ENCODE measurements around the gene TMEM129.
A peak's percentile ranks its signal among the peaks of the same experiment; 100 is the strongest.

Gene TMEM129

DNA sequence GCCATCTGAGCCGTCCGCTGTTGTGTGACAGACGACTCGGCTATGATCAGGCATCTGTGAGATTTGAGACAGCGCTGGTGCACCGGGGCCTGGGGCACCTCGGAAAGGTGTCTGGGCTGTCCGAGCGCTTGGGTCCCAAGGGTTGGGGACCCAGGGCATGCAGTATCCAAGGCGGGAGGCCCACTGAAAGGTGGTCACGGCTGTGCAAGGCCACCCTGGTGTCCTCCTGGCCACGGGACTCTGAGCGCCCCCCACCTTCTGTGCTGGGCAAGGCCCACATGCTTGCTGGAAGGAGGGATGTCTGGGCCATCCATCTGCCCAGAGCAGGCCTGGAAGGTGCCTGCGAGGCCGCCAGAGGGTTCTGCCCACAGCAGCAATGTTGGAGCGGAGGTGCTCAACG lies 20.1 kb upstream of the TMEM129 start:
- no peak for DNase-seq

DNA sequence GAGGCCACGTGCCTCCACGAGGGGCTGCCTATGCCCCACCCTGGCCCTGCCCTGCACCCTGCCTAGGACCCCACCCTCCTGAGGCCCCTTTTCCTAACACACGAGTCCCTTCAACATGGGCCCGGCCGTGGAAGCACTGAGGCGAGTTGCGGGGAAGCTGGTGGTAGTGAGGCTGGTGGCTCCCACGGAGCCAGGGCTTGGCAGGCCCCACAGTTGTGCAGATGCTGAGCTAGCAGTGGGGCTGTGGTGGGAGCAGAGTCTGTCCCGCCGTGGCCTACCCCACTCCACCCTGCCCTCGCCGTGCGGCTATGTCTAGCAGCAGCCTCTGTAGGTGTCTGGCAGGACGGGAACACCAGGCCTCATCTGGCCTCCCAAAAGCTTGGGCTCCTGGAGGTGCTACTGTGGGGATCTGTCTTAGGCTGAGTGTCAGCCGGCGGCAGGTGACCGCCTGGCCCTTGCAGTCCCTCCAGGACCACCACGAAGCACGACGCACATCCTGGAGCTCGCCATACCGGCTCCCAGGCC lies 19.0 kb upstream of the TMEM129 start:
- DNase-seq: no peak

DNA sequence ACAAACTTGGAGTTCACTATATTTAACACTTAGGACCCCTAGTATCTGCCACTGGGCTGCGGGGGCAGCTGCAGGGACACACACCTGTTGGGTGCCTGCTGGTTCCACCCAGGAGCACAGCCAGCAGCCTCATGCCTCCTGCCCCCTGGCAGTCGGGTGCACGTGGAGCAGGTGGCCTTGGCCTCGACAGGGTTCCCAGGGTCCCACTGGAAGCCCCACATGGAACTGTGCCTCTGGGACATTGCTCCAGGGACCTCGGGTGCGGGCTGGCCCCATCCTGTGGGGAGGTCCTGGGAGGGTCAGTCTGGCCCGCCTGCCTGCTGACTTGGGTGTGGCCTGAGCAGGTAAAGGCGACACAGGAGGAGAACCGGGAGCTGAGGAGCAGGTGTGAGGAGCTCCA lies 18.2 kb upstream of the TMEM129 start:
- no peak for DNase-seq

DNA sequence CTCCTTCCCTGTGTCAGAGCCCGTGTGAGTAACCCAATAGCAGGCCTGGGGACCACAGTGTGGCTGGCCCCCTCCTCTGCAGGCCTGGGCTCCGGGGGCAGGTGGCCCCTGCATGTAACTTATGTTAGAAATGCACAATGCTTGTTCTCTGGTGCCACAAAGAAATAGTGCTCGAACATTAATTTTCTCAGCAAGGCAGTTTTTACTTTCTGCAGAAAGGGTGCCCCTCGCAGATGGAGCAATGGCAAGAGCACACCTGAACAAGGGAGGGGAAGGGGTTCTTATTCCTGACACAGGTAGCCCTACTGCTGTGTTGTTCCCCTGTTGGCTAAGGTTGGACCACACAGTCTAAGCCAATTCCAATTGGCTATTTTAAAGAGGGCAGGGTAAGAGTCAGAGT lies 17.3 kb upstream of the TMEM129 start:
- no peak for DNase-seq

- no peak for DNase-seq
Observed at GRCh38 chr4:1737666-1738065, 16.5 kb upstream of the TMEM129 start.

DNA sequence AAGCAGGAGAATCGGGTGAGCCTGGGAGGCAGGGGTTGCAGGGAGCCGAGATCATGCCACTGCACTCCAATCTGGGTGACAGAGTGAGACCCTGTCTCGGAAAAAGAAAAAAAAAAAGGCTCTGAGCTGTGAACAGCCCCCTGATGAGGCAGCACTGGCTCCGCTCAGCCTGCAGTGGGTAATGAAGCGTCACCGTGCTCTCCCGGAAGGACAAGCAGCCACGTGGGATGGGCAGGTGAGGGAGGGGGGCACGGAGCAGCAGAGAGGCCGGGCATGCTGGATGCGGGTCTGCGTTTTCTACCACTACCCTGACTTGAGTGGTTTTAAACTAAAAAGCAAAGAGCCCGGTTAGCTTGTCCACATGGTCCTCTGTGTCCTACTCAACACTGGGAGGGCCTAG lies 15.7 kb upstream of the TMEM129 start:
- DNase-seq: no peak

GRCh38 chr4:1735215-1735614 lies 14.1 kb upstream of the TMEM129 start:
- no peak for DNase-seq

DNA sequence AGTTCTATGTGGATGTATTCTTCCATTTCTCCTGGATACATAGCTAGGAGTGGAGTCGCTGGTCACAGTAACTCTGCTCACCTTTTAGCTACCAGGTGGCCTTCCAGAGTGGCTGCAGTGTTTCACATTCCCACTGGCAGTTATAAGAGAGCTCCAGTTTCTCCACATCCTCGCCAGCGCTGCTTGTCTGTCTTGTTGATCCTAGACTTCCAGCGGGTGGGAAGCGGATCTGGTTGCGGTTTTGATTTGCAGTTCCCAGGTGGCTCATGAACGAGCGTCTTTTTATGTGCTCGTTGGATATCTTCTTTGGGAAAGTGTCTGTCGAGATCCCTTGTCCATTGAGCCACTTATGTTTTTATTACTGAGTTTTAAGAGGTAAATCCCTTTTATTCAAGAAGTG lies 11.8 kb upstream of the TMEM129 start:
- no peak for DNase-seq

DNA sequence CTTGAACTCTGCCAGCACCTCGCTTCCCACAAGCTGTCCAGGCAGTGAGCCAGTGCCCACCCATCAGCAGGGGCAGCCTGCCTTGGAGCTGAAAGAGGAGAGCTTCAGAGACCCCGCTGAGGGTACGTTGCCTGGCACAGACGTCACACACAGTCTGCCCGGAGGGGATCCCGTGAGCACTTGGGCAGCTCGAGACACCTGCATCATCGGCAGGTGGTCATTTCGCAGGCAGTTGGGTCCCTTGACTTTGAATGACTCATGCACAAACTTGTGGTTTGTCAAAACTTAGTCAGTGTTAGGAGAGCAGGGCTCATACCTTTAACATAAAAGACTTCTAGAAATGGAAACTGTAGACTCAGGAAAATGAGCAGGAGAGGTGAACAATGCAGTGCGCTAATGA lies 10.1 kb upstream of the TMEM129 start:
- peak; percentile 39 for DNase-seq

- no peak for DNase-seq
Observed at GRCh38 chr4:1730532-1731135, 9.5 kb upstream of the TMEM129 start.

DNA sequence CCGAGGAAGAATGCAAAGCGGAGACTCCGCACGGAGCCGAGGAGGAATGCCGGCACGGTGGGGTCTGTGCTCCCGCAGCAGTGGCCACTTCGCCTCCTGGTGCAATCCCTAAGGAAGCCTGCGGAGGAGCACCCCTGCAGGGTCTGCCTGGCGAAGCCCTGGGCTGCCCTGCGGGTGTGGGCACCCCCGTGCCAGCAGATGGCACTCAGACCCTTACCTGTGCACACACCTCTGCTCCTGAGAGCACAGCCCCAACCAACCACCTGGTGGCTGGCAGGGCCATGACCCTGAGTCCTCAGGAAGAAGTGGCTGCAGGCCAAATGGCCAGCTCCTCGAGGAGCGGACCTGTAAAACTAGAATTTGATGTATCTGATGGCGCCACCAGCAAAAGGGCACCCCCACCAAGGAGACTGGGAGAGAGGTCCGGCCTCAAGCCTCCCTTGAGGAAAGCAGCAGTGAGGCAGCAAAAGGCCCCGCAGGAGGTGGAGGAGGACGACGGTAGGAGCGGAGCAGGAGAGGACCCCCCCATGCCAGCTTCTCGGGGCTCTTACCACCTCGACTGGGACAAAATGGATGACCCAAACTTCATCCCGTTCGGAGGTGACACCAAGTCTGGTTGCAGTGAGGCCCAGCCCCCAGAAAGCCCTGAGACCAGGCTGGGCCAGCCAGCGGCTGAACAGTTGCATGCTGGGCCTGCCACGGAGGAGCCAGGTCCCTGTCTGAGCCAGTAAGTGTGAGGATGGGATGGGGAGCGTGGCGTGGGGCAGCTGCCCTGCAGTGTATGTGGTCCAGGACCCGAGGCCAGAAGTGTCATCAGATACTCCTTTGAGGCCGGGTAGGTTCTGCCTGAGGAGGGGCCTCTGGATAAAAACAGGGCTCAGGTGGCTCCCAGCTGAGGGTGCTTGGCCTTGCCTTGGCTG lies 7.2 kb upstream of the TMEM129 start:
- no peak for DNase-seq

- no peak for DNase-seq
Observed at GRCh38 chr4:1727117-1728031, 6.3 kb upstream of the TMEM129 start.

- peak; percentile 93 for DNase-seq
Observed at GRCh38 chr4:1726146-1726934, 5.2 kb upstream of the TMEM129 start.

- DNase-seq: no peak
Observed at GRCh38 chr4:1725521-1725920, 4.4 kb upstream of the TMEM129 start.

DNA sequence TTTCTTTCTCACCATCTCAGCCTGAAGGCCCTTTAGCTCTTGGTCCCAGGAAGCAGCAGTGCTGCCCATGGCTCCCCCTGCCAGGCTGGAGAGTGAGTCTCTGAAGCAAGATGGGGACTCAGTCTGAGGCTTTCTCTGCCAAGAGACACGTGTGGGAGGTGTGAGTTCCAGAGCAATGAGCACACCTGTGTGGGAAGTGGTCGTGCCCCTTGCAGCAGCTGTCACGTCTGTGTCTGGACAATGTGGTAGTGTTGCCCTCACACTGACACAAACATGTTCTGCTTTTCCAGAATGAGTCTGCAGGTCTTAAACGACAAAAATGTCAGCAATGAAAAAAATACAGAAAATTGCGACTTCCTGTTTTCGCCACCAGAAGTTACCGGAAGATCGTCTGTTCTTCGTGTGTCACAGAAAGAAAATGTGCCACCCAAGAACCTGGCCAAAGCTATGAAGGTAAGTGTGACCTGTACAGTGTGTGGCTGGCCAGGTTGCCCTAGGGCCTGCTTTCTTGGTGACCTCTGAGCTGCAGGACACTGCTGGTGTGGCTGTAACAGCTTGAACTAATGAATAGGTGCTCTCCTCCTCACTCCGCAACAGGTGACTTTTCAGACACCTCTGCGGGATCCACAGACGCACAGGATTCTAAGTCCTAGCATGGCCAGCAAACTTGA lies 2.1 kb upstream of the TMEM129 start:
- peak; percentile 78 for DNase-seq

DNA sequence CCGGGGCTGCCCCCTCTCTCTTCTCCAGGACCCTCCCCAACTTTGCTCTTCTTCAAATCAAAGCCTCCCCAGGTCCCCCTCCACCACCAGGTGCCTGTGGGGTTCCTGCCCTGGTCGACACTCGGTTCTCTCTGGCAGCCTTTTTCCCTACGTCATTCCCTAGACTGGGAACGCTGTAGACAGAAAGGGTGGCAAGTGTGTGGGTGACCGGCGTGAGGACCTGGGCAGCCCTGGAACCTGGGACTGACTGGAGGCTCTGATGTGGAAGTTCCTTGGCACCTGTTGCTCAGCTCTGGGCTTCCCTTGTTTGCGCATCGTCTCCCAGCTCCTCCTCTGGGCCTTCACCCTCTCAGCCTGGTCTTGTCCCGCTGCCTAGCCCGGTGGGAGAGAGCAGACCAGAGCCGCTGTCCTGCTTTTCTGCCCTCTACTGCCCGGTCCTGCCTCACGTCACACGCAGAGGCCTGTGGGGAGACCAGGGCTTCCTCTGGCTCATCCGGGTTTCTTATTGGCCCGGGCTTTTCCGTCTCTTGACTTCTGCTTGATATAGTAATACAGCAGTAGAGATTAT lies 1.5 kb upstream of the TMEM129 start:
- no peak for DNase-seq

DNA sequence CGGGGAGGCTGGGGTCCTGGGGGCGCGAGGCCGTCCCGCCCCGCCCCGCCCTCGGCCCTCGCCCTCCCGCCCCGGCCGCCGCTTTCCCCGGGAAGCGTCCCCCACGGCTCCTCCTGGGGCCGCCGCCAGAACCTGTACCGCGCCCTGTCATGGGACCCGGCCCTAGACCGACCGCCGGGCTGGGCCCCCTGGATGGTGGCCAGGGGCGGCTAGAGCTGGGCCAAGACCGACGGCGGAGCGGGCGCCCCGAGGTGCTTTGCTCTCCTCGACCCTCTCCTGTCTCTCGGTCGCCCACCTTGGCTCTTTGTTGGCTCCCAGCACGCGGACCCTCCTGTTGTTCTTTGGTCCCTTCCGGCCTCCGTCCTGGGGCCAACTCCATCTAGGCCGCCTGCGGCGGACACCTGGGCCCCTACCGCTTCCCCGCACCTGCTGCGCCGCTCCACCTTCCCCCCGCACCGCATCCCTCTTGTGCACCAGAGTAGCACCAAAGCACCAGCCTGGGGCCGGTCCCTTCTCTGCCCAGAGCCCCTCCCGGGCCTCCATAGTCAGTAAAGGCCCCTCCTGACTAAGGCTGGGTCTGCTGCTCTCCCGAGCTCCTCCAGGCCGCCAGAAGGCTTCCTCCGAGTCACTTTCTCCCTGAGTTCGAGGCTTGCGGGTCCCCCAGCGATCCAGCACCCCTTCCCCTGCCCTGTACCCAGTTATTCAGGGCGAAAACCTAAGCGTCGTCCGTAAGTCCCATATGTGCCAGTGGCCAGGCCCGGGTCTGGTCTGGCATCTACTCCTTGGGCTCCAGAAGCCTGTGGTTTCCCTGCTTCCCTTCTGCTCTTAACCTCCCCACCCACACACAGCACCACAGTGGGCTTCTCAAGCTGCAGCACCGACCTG lies 785 bp upstream of the TMEM129 start:
- no peak for DNase-seq

GRCh38 chr4:1720163-1720983 lies 750 bp downstream of the TMEM129 start:
- peak; percentile 65 for DNase-seq

- DNase-seq: no peak
Observed at GRCh38 chr4:1718095-1718850, 2.9 kb downstream of the TMEM129 start.

Data from activated CD4-positive, alpha-beta T cell treated with anti-CD3 and anti-CD28 coated beads for 48 hours (primary cell).